ENCODE results near the gene SCNN1B.
"Not testable (repeated sequence)": the region's sequence is repeated elsewhere in the genome, so short reads cannot be mapped to it uniquely, and the experiment has no call there.

SCNN1B gene

GRCh38 chr16:23353440-23353839, 51.3 kb downstream of the SCNN1B start:
- Histone ChIP-seq H3K4me3 (ENCODE audit: low read length) (no peak overlapping the region), H3K9ac (ENCODE audit: low read length) (no peak overlapping the region), H3K36me3 (ENCODE audit: control insufficient read depth, insufficient read depth, low read length) (no peaks in the 10 kb centered on the region), H3K4me1 (ENCODE audit: control insufficient read depth, insufficient read depth, low read length) (no peaks in the 10 kb centered on the region), H3K27me3 (ENCODE audit: control insufficient read depth, insufficient read depth, low read length) (no peaks in the 10 kb centered on the region), H3K27ac (ENCODE audit: low read depth, low read length) (no peak overlapping the region)

- H3K36me3 ChIP-seq (ENCODE audit: control insufficient read depth, insufficient read depth, low read length): no peaks in the 10 kb centered on the region
- H3K4me1 ChIP-seq (ENCODE audit: control insufficient read depth, insufficient read depth, low read length): no peaks in the 10 kb centered on the region
- H3K4me3 ChIP-seq (ENCODE audit: low read length): no peak overlapping the region
- H3K9ac ChIP-seq (ENCODE audit: low read length): no peak overlapping the region
- H3K27ac ChIP-seq (ENCODE audit: low read depth, low read length): no peak overlapping the region
- H3K27me3 ChIP-seq (ENCODE audit: control insufficient read depth, insufficient read depth, low read length): no peaks in the 10 kb centered on the region
Observed at GRCh38 chr16:23354246-23354645, 52.1 kb downstream of the SCNN1B start.

- Histone ChIP-seq H3K36me3 (ENCODE audit: control insufficient read depth, insufficient read depth, low read length) (no peaks in the 10 kb centered on the region), H3K9ac (ENCODE audit: low read length) (no peak overlapping the region), H3K4me1 (ENCODE audit: control insufficient read depth, insufficient read depth, low read length) (no peaks in the 10 kb centered on the region), H3K4me3 (ENCODE audit: low read length) (no peak overlapping the region), H3K27ac (ENCODE audit: low read depth, low read length) (no peak overlapping the region), H3K27me3 (ENCODE audit: control insufficient read depth, insufficient read depth, low read length) (no peaks in the 10 kb centered on the region)
Observed at GRCh38 chr16:23355106-23355670, 53.1 kb downstream of the SCNN1B start.

GRCh38 chr16:23356941-23357340, 54.8 kb downstream of the SCNN1B start:
- H3K9ac ChIP-seq (ENCODE audit: low read length): no peak overlapping the region
- no peaks in the 10 kb centered on the region for H3K27me3 ChIP-seq (ENCODE audit: control insufficient read depth, insufficient read depth, low read length)
- no peaks in the 10 kb centered on the region for H3K4me1 ChIP-seq (ENCODE audit: control insufficient read depth, insufficient read depth, low read length)
- no peaks in the 10 kb centered on the region for H3K36me3 ChIP-seq (ENCODE audit: control insufficient read depth, insufficient read depth, low read length)
- H3K27ac ChIP-seq (ENCODE audit: low read depth, low read length): no peak overlapping the region
- H3K4me3 ChIP-seq (ENCODE audit: low read length): no peak overlapping the region

GRCh38 chr16:23357761-23358290, 55.7 kb downstream of the SCNN1B start:
- H3K9ac ChIP-seq (ENCODE audit: low read length): no peak overlapping the region
- no peak overlapping the region for H3K4me3 ChIP-seq (ENCODE audit: low read length)
- H3K27me3 ChIP-seq (ENCODE audit: control insufficient read depth, insufficient read depth, low read length): no peaks in the 10 kb centered on the region
- no peaks in the 10 kb centered on the region for H3K4me1 ChIP-seq (ENCODE audit: control insufficient read depth, insufficient read depth, low read length)
- H3K36me3 ChIP-seq (ENCODE audit: control insufficient read depth, insufficient read depth, low read length): no peaks in the 10 kb centered on the region
- H3K27ac ChIP-seq (ENCODE audit: low read depth, low read length): no peak overlapping the region

GRCh38 chr16:23359092-23359760, 57.1 kb downstream of the SCNN1B start:
- no peak overlapping the region for H3K4me3 ChIP-seq (ENCODE audit: low read length)
- H3K4me1 ChIP-seq (ENCODE audit: control insufficient read depth, insufficient read depth, low read length): no peaks in the 10 kb centered on the region
- H3K27me3 ChIP-seq (ENCODE audit: control insufficient read depth, insufficient read depth, low read length): no peaks in the 10 kb centered on the region
- H3K9ac ChIP-seq (ENCODE audit: low read length): no peak overlapping the region
- H3K27ac ChIP-seq (ENCODE audit: low read depth, low read length): no peak overlapping the region
- no peaks in the 10 kb centered on the region for H3K36me3 ChIP-seq (ENCODE audit: control insufficient read depth, insufficient read depth, low read length)

- Histone ChIP-seq H3K4me3 (ENCODE audit: low read length) (no peak overlapping the region), H3K4me1 (ENCODE audit: control insufficient read depth, insufficient read depth, low read length) (no peaks in the 10 kb centered on the region), H3K36me3 (ENCODE audit: control insufficient read depth, insufficient read depth, low read length) (no peaks in the 10 kb centered on the region), H3K9ac (ENCODE audit: low read length) (no peak overlapping the region), H3K27ac (ENCODE audit: low read depth, low read length) (peak overlapping the region; percentile 56), H3K27me3 (ENCODE audit: control insufficient read depth, insufficient read depth, low read length) (no peaks in the 10 kb centered on the region)
Observed at GRCh38 chr16:23362460-23363317, 60.6 kb downstream of the SCNN1B start.

- Histone ChIP-seq H3K27ac (ENCODE audit: low read depth, low read length) (no peak overlapping the region), H3K9ac (ENCODE audit: low read length) (no peak overlapping the region), H3K4me1 (ENCODE audit: control insufficient read depth, insufficient read depth, low read length) (no peaks in the 10 kb centered on the region)
Observed at GRCh38 chr16:23365602-23366240, 63.6 kb downstream of the SCNN1B start.

GRCh38 chr16:23366341-23366740, 64.2 kb downstream of the SCNN1B start:
- not testable (repeated sequence) for H3K27me3 ChIP-seq (ENCODE audit: control insufficient read depth, insufficient read depth, low read length); H3K27ac ChIP-seq (ENCODE audit: low read depth, low read length); H3K36me3 ChIP-seq (ENCODE audit: control insufficient read depth, insufficient read depth, low read length); H3K9ac ChIP-seq (ENCODE audit: low read length); H3K4me3 ChIP-seq (ENCODE audit: low read length); H3K4me1 ChIP-seq (ENCODE audit: control insufficient read depth, insufficient read depth, low read length)

More at GRCh38 chr16:23365602-23366240, 63.6 kb downstream of the SCNN1B start:
- Histone ChIP-seq H3K36me3 (ENCODE audit: control insufficient read depth, insufficient read depth, low read length) (no peaks in the 10 kb centered on the region), H3K4me3 (ENCODE audit: low read length) (no peak overlapping the region), H3K27me3 (ENCODE audit: control insufficient read depth, insufficient read depth, low read length) (no peaks in the 10 kb centered on the region)

GRCh38 chr16:23367564-23367963, 65.5 kb downstream of the SCNN1B start:
- Histone ChIP-seq H3K36me3 (ENCODE audit: control insufficient read depth, insufficient read depth, low read length) (no peaks in the 10 kb centered on the region), H3K9ac (ENCODE audit: low read length) (no peak overlapping the region), H3K4me1 (ENCODE audit: control insufficient read depth, insufficient read depth, low read length) (no peaks in the 10 kb centered on the region), H3K27me3 (ENCODE audit: control insufficient read depth, insufficient read depth, low read length) (no peaks in the 10 kb centered on the region), H3K27ac (ENCODE audit: low read depth, low read length) (no peak overlapping the region), H3K4me3 (ENCODE audit: low read length) (no peak overlapping the region)

GRCh38 chr16:23367988-23368387, 65.9 kb downstream of the SCNN1B start:
- Histone ChIP-seq H3K4me3 (ENCODE audit: low read length) (no peak overlapping the region), H3K27ac (ENCODE audit: low read depth, low read length) (no peak overlapping the region), H3K4me1 (ENCODE audit: control insufficient read depth, insufficient read depth, low read length) (no peaks in the 10 kb centered on the region), H3K9ac (ENCODE audit: low read length) (no peak overlapping the region), H3K27me3 (ENCODE audit: control insufficient read depth, insufficient read depth, low read length) (no peaks in the 10 kb centered on the region), H3K36me3 (ENCODE audit: control insufficient read depth, insufficient read depth, low read length) (no peaks in the 10 kb centered on the region)

- no peak overlapping the region for H3K27ac ChIP-seq (ENCODE audit: low read depth, low read length)
- no peaks in the 10 kb centered on the region for H3K4me1 ChIP-seq (ENCODE audit: control insufficient read depth, insufficient read depth, low read length)
- H3K27me3 ChIP-seq (ENCODE audit: control insufficient read depth, insufficient read depth, low read length): no peaks in the 10 kb centered on the region
- no peaks in the 10 kb centered on the region for H3K36me3 ChIP-seq (ENCODE audit: control insufficient read depth, insufficient read depth, low read length)
- H3K9ac ChIP-seq (ENCODE audit: low read length): no peak overlapping the region
- H3K4me3 ChIP-seq (ENCODE audit: low read length): no peak overlapping the region
Observed at GRCh38 chr16:23368469-23368868, 66.4 kb downstream of the SCNN1B start.

All from rectal smooth muscle tissue (tissue), 1 donor.